GM21619 (cell line): ENCODE data around the gene FOXJ3.
A peak's percentile ranks its signal among the peaks of the same experiment; 100 is the strongest.

Source experiments
- ATAC-seq: cut with Tn5 transposase; IDR thresholded peaks from one replicate; pipeline ENCODE4 v1.9.1; 2021; ENCODE audit not compliant: unreplicated experiment

The FOXJ3 gene

GRCh38 chr1:42335050-42335808 lies at the start of gene FOXJ3:
Gene FOXJ3 (minus strand): TSS chr1:42335235. CDS start chr1:42311093, 24,142 bp downstream.
- ATAC-seq, result peak; percentile 69

GRCh38 chr1:42381280-42381673 lies 46.2 kb upstream of the FOXJ3 start:
- ATAC-seq, result no peak

GRCh38 chr1:42380586-42381279 lies 45.7 kb upstream of the FOXJ3 start, which contains the start of gene RIMKLA:
Gene RIMKLA (plus strand): TSS chr1:42380792. CDS start chr1:42380935, 143 bp downstream.
- ATAC-seq, result peak; percentile 81

GRCh38 chr1:42379794-42380585 lies 45.0 kb upstream of the FOXJ3 start:
- peak; percentile 42 for ATAC-seq

- no peak for ATAC-seq
Observed at GRCh38 chr1:42372796-42373195, 37.8 kb upstream of the FOXJ3 start.

GRCh38 chr1:42370876-42371549 lies 36.0 kb upstream of the FOXJ3 start:
- ATAC-seq, result no peak

- no peak for ATAC-seq
Observed at GRCh38 chr1:42369471-42369870, 34.4 kb upstream of the FOXJ3 start.

- no peak for ATAC-seq
Observed at GRCh38 chr1:42368096-42368795, 33.2 kb upstream of the FOXJ3 start.

- no peak for ATAC-seq
Observed at GRCh38 chr1:42365118-42365517, 30.1 kb upstream of the FOXJ3 start.

- ATAC-seq, result no peak
Observed at GRCh38 chr1:42364542-42364941, 29.5 kb upstream of the FOXJ3 start.

- no peak for ATAC-seq
Observed at GRCh38 chr1:42364089-42364488, 29.1 kb upstream of the FOXJ3 start.

GRCh38 chr1:42359466-42359865 lies 24.4 kb upstream of the FOXJ3 start:
- ATAC-seq, result no peak

- ATAC-seq, result no peak
Observed at GRCh38 chr1:42358791-42359190, 23.8 kb upstream of the FOXJ3 start.

GRCh38 chr1:42350086-42350485 lies 15.1 kb upstream of the FOXJ3 start:
- ATAC-seq, result no peak

- ATAC-seq, result no peak
Observed at GRCh38 chr1:42348498-42348897, 13.5 kb upstream of the FOXJ3 start.

- ATAC-seq, result no peak
Observed at GRCh38 chr1:42343049-42343448, 8.0 kb upstream of the FOXJ3 start.

- no peak for ATAC-seq
Observed at GRCh38 chr1:42340901-42341300, 5.9 kb upstream of the FOXJ3 start.

- ATAC-seq, result no peak
Observed at GRCh38 chr1:42340093-42340492, 5.1 kb upstream of the FOXJ3 start.

- no peak for ATAC-seq
Observed at GRCh38 chr1:42336978-42337377, 1.9 kb upstream of the FOXJ3 start.

GRCh38 chr1:42335809-42336518 lies 929 bp upstream of the FOXJ3 start:
- ATAC-seq, result peak; percentile 6
